Glutamatergic neuron (in vitro differentiated cells): Measurements from ENCODE around the gene ZNF469. TPM values are rescaled to one million over a fixed set of nuclear protein-coding genes. Genes with fewer than 3 reads are reported as not detected.

Experiments
- DNase-seq: peaks from one replicate; pipeline ENCODE4 v3.0.0; 2022
- H3K27ac Mint-ChIP-seq: one replicate; pipeline ENCODE4 v1.8.0; 2020; ENCODE audit warnings: mild to moderate bottlenecking, mixed read lengths, inconsistent platforms; ENCODE audit not compliant: unreplicated experiment
- H3K27me3 Mint-ChIP-seq: one replicate; pipeline ENCODE4 v1.8.0; 2020; ENCODE audit warnings: mild to moderate bottlenecking, moderate library complexity, mixed read lengths, inconsistent platforms; ENCODE audit not compliant: unreplicated experiment
- H3K36me3 Mint-ChIP-seq: one replicate; pipeline ENCODE4 v1.8.0; 2020; ENCODE audit warnings: mild to moderate bottlenecking, mixed read lengths, inconsistent platforms; ENCODE audit not compliant: unreplicated experiment
- H3K4me1 Mint-ChIP-seq: one replicate; pipeline ENCODE4 v1.8.0; 2020; ENCODE audit warnings: mild to moderate bottlenecking, low read depth, mixed read lengths, inconsistent platforms; ENCODE audit not compliant: unreplicated experiment
- H3K4me3 Mint-ChIP-seq: one replicate; pipeline ENCODE4 v1.8.0; 2020; ENCODE audit warnings: mild to moderate bottlenecking, mixed read lengths, inconsistent platforms; ENCODE audit not compliant: unreplicated experiment
- H3K9me3 Mint-ChIP-seq: one replicate; pipeline ENCODE4 v1.8.0; 2020; ENCODE audit warnings: mild to moderate bottlenecking, moderate library complexity, mixed read lengths, inconsistent platforms; ENCODE audit not compliant: unreplicated experiment
- total RNA-seq: library from RNA; stranded (reverse); fragmentation: NEBNext Ultra II Directional; extraction: Animal tissue kit (Norgen Biotek cat#: 25700); gene quantifications from one replicate; pipeline ENCODE4 v1.2.1, GENCODE V29; 2021; ENCODE audit not compliant: unreplicated experiment
- TF ChIP-seq, protein P1 (sequence below): fragments of 200-600 bp; sonication (generic); IDR thresholded peaks from one replicate; pipeline ENCODE4 v1.5.0; 2021; ENCODE audit not compliant: partially characterized antibody, unreplicated experiment

ZNF469 gene
- total RNA-seq, 1 donor from 2014 or later, result 0.56 TPM

GRCh38 chr16:88372522-88372921, 10.2 kb upstream of the ZNF469 start:
- DNase-seq, result no peak
- Mint-ChIP-seq H3K9me3 (peaks cover 1% of the 10 kb centered on the region), H3K27ac (no peak overlapping the region), H3K27me3 (no peaks in the 10 kb centered on the region), H3K36me3 (no peaks in the 10 kb centered on the region), H3K4me1 (peaks cover 2% of the 10 kb centered on the region), H3K4me3 (no peak overlapping the region)
- TF ChIP-seq, protein P1, sequence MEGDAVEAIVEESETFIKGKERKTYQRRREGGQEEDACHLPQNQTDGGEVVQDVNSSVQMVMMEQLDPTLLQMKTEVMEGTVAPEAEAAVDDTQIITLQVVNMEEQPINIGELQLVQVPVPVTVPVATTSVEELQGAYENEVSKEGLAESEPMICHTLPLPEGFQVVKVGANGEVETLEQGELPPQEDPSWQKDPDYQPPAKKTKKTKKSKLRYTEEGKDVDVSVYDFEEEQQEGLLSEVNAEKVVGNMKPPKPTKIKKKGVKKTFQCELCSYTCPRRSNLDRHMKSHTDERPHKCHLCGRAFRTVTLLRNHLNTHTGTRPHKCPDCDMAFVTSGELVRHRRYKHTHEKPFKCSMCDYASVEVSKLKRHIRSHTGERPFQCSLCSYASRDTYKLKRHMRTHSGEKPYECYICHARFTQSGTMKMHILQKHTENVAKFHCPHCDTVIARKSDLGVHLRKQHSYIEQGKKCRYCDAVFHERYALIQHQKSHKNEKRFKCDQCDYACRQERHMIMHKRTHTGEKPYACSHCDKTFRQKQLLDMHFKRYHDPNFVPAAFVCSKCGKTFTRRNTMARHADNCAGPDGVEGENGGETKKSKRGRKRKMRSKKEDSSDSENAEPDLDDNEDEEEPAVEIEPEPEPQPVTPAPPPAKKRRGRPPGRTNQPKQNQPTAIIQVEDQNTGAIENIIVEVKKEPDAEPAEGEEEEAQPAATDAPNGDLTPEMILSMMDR, result no peak

DNA sequence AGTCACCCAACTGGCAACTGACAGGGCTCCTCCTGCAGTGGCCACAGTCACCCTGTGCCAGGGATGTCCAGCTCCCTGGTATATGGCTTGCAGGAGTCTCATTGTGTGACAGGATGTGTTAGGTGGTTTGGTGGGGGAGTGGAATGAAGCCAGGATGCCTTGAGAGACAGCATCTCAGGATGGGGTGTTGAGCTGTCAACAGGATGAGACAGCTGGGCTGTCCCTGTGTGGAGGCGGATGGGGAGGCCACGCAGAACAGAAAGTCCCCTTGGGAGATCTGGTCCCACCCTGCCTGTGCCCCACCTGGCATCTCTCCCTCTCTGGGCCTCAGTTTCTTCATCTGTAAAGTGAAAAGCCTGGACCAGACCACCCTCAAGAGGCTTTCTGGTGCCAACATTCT, 9.5 kb upstream of the ZNF469 start:
- H3K9me3 Mint-ChIP-seq, result no peaks in the 10 kb centered on the region
- H3K27ac Mint-ChIP-seq, result no peak overlapping the region
- TF ChIP-seq, protein P1, result no peak
- H3K36me3 Mint-ChIP-seq, result no peaks in the 10 kb centered on the region
- no peak for DNase-seq
- no peaks in the 10 kb centered on the region for H3K27me3 Mint-ChIP-seq
- no peak overlapping the region for H3K4me3 Mint-ChIP-seq
- peaks cover 5% of the 10 kb centered on the region for H3K4me1 Mint-ChIP-seq

DNA sequence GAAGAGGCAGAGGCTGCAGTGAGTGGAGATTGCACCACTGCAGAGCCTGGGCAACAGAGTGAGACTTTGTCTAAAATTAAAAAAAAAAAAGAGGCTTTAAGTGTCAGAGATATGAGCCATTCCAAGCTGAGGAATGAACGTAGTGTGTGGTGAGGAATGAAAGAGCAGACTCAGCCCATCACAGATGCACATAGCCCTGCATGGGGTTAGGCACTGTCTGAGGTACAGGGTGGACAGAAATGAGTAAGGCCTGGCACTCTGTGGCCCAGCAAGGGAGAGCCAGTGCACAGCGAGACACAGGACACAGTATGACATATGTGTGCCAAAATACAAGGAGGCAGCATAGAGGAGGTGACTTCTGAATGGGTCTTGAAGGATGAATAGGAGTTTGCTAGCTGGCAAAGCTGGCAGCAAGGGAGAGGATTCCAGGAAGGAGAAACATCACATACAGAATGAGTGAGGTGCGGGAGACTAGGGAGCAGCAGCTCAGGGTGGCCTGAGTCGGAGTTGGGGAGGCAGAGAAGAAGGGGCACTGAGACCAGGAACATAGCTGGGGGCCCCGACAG, 8.7 kb upstream of the ZNF469 start:
- DNase-seq, result no peak
- no peaks in the 10 kb centered on the region for H3K27me3 Mint-ChIP-seq
- H3K27ac Mint-ChIP-seq, result no peak overlapping the region
- H3K4me1 Mint-ChIP-seq, result peaks cover 5% of the 10 kb centered on the region
- no peaks in the 10 kb centered on the region for H3K36me3 Mint-ChIP-seq
- TF ChIP-seq, protein P1, result no peak
- no peaks in the 10 kb centered on the region for H3K9me3 Mint-ChIP-seq
- H3K4me3 Mint-ChIP-seq, result no peak overlapping the region

- DNase-seq, result peak; percentile 10
- no peaks in the 10 kb centered on the region for H3K9me3 Mint-ChIP-seq
- H3K27ac Mint-ChIP-seq, result no peak overlapping the region
- H3K4me1 Mint-ChIP-seq, result peaks cover 5% of the 10 kb centered on the region
- H3K27me3 Mint-ChIP-seq, result no peaks in the 10 kb centered on the region
- no peaks in the 10 kb centered on the region for H3K36me3 Mint-ChIP-seq
- TF ChIP-seq, protein P1, result no peak
- H3K4me3 Mint-ChIP-seq, result no peak overlapping the region
Observed at GRCh38 chr16:88374736-88375135, 8.0 kb upstream of the ZNF469 start.

DNA sequence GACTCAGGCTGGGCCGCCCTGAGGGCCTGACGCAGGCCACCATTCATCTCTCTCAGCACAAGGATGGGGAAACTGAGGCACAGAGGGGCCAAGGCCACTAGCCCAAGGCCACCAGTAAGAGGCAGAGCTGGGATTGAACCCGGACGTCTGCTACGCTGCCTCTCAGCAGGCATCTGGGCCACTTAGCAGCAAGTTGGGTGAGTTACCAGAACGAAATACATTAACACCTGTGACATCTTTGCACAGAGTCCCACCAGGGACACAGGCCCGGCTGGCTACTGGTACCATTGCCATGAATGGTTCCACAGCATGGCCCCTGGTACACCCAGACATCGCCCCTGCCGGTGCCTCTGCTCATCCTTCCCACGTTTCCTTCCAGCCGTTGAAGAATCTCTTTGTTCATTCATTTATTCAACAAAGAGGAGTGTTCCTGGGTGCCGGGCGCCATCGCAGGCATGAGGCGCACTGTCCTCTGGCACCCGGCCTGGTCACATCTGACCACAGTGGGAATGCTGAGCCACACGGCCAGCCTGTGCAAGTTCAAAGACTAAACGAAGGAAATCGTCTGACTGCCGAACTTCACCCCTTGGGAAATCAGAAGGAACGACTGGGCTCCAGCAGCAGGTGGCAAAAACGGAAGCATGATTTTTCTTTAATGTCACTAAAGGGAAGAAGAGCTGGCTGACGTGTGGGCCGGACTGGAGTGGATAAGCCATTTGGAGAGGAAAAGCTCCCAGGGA, 7.4 kb upstream of the ZNF469 start:
- Mint-ChIP-seq H3K27me3 (no peaks in the 10 kb centered on the region), H3K36me3 (no peaks in the 10 kb centered on the region), H3K4me1 (peaks cover 5% of the 10 kb centered on the region), H3K9me3 (no peaks in the 10 kb centered on the region), H3K4me3 (no peak overlapping the region), H3K27ac (no peak overlapping the region)
- TF ChIP-seq, protein P1, result no peak
- peak; percentile 13 for DNase-seq
